RWPE1 (cell line): Measurements from ENCODE around the gene RNF114.
A peak's percentile ranks its signal among the peaks of the same experiment; 100 is the strongest.

Experiments
- CTCF ChIA-PET: fragments of 350-600 bp; sonication (Branson Sonifier 250); formaldehyde crosslinking; extraction: SDS; loops from one replicate; lab custom pipeline; 2021; lab: Yijun Ruan, JAX
- POLR2A ChIA-PET: fragments of 400-600 bp; formaldehyde crosslinking; extraction: SDS; loops from one replicate; lab custom pipeline; 2020; ENCODE audit warnings: antibody characterized with exemption; ENCODE audit not compliant: low non-redundant PET; lab: Yijun Ruan, JAX
- DNase-seq: peaks from one replicate; pipeline ENCODE4 v3.0.0; 2012; ENCODE audit warnings: low spot score
- H3K27ac ChIP-seq: fragments of 450-650 bp; 2 replicates; pipeline ENCODE4 v1.5.1; 2017
- TF ChIP-seq, protein P1 (sequence below): fragments of 450-650 bp; conservative IDR thresholded peaks from 2 replicates; pipeline ENCODE4 v1.5.1; 2017; ENCODE audit warnings: low read depth, mild to moderate bottlenecking

RNF114 gene

DNA sequence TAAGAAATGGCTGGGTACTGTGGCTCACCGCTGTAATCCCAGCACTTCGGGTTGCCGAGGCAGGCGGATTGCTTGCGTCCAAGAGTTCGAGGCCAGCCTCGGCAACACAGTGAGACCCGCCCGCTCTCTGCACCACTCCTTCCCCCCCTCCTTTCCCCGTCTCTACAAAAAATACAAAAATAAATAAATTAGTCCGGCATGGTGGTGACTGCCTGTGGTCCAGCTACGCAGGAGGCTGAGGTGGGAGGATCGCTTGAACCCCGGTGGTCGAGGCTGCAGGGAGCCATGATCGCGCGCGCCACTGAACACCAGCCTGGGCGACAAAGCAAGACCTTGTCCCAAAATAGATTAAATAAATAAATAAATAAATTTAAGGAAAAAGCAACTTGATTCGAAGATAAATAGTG, 448 bp upstream of the RNF114 start:
- TF ChIP-seq, protein P1, sequence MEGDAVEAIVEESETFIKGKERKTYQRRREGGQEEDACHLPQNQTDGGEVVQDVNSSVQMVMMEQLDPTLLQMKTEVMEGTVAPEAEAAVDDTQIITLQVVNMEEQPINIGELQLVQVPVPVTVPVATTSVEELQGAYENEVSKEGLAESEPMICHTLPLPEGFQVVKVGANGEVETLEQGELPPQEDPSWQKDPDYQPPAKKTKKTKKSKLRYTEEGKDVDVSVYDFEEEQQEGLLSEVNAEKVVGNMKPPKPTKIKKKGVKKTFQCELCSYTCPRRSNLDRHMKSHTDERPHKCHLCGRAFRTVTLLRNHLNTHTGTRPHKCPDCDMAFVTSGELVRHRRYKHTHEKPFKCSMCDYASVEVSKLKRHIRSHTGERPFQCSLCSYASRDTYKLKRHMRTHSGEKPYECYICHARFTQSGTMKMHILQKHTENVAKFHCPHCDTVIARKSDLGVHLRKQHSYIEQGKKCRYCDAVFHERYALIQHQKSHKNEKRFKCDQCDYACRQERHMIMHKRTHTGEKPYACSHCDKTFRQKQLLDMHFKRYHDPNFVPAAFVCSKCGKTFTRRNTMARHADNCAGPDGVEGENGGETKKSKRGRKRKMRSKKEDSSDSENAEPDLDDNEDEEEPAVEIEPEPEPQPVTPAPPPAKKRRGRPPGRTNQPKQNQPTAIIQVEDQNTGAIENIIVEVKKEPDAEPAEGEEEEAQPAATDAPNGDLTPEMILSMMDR = no peak
- ChIA-PET CTCF (interaction anchor here (0.6 to 2.3 kb wide), 2 partner anchors 43 to 150 kb away, joined by 3 to 20 read pairs; no protein-coding TSS in a partner anchor), POLR2A (interaction anchor here (1.0 kb wide), 1 partner anchor 20 kb away, joined by 3 read pairs; no protein-coding TSS in a partner anchor)
- peak overlapping the region; percentile 72 for H3K27ac ChIP-seq
- no peak for DNase-seq

DNA sequence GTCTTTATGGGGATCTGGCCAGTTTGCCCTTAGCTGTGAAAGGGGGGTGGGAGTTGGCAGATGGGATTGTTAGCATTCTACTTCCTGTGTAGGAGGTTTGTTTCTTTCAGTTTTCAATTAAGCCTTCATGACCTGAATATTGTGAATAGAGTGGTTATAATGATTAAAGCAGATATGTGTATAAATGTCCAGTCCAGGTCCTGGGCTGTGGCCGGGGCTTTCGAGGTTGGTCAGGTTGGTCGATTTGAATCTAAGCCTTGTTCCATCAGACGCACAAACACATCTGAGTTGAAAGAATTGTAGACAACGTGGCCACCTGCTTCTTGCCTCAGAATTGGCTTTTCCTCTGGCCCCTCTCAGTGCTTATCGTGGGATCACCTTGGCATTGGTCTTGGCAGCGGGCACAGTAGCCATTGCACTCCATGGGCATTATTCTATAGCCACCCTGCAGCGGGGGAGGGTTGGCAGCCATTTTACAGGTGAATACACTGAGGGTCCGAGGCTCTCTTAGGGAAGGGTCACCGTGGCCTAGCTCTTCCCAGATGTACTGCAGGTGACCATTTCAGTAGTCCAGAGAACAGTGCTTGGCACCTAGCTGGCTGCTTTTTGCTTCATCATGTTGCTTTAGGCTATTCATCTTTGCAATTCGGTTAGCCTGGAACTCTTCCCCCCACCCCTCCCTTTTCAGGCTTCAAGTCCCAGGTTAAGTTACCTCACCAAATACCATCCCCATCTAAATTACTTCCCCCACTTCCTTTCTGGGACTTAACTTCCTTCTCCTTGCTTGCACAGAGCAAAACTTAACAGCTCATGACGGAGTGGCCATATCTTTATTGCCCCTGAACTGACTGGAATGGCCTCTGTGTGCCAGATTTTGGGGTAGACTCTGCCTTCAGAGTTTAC, 1.1 kb downstream of the RNF114 start:
- TF ChIP-seq, protein P1 = no peak
- POLR2A ChIA-PET = interaction anchor here (0.6 to 1.3 kb wide), 4 partner anchors 13 to 74 kb away, joined by 3 to 7 read pairs (median 4); no protein-coding TSS in a partner anchor
- H3K27ac ChIP-seq = peak overlapping the region; percentile 72
- CTCF ChIA-PET = interaction anchor here (0.6 to 2.3 kb wide), 5 partner anchors 41 to 513 kb away, joined by 3 to 20 read pairs (median 4); no protein-coding TSS in a partner anchor
- peak; percentile 54 for DNase-seq

DNA sequence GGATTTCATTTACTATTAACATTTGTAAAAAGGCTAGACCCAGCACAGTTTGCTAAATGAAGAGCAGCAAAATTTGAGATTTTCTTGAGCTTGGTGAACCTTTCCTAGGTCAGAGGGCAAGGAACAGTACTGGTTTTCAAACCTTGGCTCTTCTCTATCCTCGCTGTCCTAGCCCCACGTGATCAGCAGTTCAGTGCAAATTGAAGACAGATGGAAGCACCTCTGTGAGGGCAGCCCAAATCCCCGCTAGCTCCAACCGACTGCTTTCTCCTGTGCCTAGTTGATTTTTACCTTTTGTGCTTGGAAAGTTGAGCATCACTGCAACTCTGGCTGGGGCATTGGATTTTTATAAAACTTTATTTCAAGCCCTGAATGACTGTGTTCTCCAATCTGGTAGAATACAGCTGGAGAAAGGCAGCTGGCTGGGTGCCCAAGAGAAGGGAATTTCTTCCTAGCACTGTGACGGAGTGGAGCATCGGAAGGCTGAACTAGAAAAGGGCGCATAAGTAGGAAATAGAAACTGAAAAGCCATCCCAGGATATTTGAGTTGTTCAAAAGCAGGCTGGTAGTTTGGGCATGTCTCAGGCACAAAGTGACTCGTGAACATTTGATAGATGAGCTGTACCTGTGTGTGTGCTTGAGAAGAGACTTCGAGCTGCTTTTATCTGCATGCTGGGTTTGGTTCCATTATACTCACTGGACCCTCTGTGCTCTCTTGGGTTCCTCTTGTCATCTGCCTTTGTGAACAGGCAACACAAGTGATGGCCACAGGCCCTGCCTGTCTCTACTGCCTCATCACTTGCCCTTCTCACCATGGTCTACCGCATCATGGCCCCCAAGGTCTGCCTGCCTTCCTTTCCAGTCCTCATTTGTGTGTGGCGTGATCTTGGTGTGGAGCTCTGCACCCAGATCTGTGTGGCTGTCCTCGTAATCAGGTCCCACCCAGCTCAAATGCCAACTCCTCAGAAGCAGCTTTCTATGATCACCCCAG, 2.3 kb downstream of the RNF114 start:
- no peak for DNase-seq
- TF ChIP-seq, protein P1 = no peak
- CTCF ChIA-PET = interaction anchor here (0.6 to 1.3 kb wide), 7 partner anchors 18 to 1228 kb away, joined by 3 to 5 read pairs (median 4); partner anchors contain the start of gene SPATA2
- POLR2A ChIA-PET = interaction anchor here (0.6 to 1.3 kb wide), 2 partner anchors 9 to 12 kb away, joined by 5 to 7 read pairs; no protein-coding TSS in a partner anchor
- peak overlapping the region; percentile 55 for H3K27ac ChIP-seq

DNA sequence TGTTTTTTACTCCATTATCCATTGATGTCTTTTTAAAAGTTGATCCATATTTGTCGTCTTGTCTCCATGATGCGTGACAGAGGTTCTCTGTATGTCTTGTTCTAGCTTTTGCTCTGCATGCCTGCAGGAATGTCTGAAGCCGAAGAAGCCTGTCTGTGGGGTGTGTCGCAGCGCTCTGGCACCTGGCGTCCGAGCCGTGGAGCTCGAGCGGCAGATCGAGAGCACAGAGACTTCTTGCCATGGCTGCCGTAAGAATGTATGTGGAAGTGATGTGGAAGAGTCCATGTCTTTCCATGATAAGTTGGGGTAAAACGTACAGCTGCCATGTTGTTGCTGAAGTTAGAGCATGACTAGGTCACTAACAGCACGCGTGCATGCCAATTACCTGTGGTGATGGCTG, 5.3 kb downstream of the RNF114 start:
- ChIA-PET POLR2A (no interaction called here), CTCF (interaction anchor here (0.6 to 0.7 kb wide), 6 partner anchors 84 to 1278 kb away, joined by 3 to 4 read pairs (median 4); no protein-coding TSS in a partner anchor)
- TF ChIP-seq, protein P1 = no peak
- no peak for DNase-seq
- H3K27ac ChIP-seq = no peak overlapping the region

DNA sequence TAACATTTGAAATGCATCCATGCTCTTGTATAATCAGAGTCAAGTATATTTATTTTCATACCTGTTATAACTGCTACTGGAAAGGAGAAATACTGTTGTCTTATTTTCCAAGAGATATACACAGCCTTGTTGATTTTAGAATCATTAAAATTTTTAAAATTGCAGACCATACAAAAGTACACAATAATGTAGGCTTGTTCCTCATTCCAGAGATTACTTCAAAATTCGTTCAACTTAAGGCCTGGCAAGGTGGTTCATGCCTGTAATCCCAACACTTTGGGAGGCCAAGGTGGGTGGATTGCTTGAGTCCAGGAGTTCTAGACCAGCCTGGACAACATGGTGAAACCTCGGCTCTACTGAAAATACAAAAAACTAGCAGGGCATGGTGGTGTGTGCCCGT, 6.1 kb downstream of the RNF114 start:
- ChIA-PET POLR2A (interaction anchor here (0.7 kb wide), 1 partner anchor 401 kb away, joined by 3 read pairs; no protein-coding TSS in a partner anchor), CTCF (interaction anchor here (0.7 to 1.8 kb wide), 3 partner anchors 37 to 129 kb away, joined by 4 to 18 read pairs (median 4); no protein-coding TSS in a partner anchor)
- no peak for DNase-seq
- no peak overlapping the region for H3K27ac ChIP-seq
- TF ChIP-seq, protein P1 = no peak
